ENCODE results near the gene TEDC2. TPM values are rescaled to one million over a fixed set of nuclear protein-coding genes. Genes with fewer than 3 reads are reported as not detected.
A peak's percentile ranks its signal among the peaks of the same experiment; 100 is the strongest.

The TEDC2 gene
- total RNA-seq, 1 donor from 2014 or later, result 0.58 TPM

GRCh38 chr16:2460916-2461315 is 1.0 kb downstream of the TEDC2 start:
- no peak for ATAC-seq
- intact Hi-C loops (cut with DNase I), result no loop called here
- DNase-seq (ENCODE audit: low spot score), result no peak

- intact Hi-C loops (cut with DNase I), result no loop called here
- DNase-seq (ENCODE audit: low spot score) (no peak), ATAC-seq (no peak)
Observed at GRCh38 chr16:2462031-2462866, 2.3 kb downstream of the TEDC2 start.

GRCh38 chr16:2464333-2464732 is 4.4 kb downstream of the TEDC2 start:
- intact Hi-C loops (cut with DNase I), result no loop called here
- no peak for DNase-seq (ENCODE audit: low spot score)
- ATAC-seq, result no peak

- intact Hi-C loops (cut with DNase I), result no loop called here
- no peak for DNase-seq (ENCODE audit: low spot score)
- no peak for ATAC-seq
Observed at GRCh38 chr16:2465653-2466415, 5.9 kb downstream of the TEDC2 start.

GRCh38 chr16:2466667-2467527 is 7.0 kb downstream of the TEDC2 start:
- intact Hi-C loops (cut with DNase I), result no loop called here
- ATAC-seq (no peak), DNase-seq (ENCODE audit: low spot score) (no peak)

- intact Hi-C loops (cut with DNase I), result no loop called here
- ATAC-seq (peak; percentile 92), DNase-seq (ENCODE audit: low spot score) (peak; percentile 87)
Observed at GRCh38 chr16:2467528-2468232, 7.8 kb downstream of the TEDC2 start.

- intact Hi-C loops (cut with DNase I), result no loop called here
- peak; percentile 2 for ATAC-seq
- DNase-seq (ENCODE audit: low spot score), result peak; percentile 64
Observed at GRCh38 chr16:2468233-2468724, 8.4 kb downstream of the TEDC2 start.

- peak; percentile 6 for ATAC-seq
- intact Hi-C loops (cut with DNase I), result no loop called here
- peak; percentile 57 for DNase-seq (ENCODE audit: low spot score)
Observed at GRCh38 chr16:2468725-2469398, 9.0 kb downstream of the TEDC2 start.

GRCh38 chr16:2469399-2470233 is 9.7 kb downstream of the TEDC2 start:
- no peak for ATAC-seq
- intact Hi-C loops (cut with DNase I), result no loop called here
- peak; percentile 59 for DNase-seq (ENCODE audit: low spot score)

GRCh38 chr16:2470234-2470601 is 10.3 kb downstream of the TEDC2 start:
- intact Hi-C loops (cut with DNase I), result no loop called here
- no peak for ATAC-seq

GRCh38 chr16:2470603-2471015 is 10.7 kb downstream of the TEDC2 start:
- no peak for DNase-seq (ENCODE audit: low spot score)
- intact Hi-C loops (cut with DNase I), result no loop called here
- no peak for ATAC-seq

More at GRCh38 chr16:2470234-2470601, 10.3 kb downstream of the TEDC2 start:
- peak; percentile 52 for DNase-seq (ENCODE audit: low spot score)

GRCh38 chr16:2471016-2471652 is 11.2 kb downstream of the TEDC2 start, which contains the start of gene NTN3:
Gene NTN3, plus strand, starts transcription at chr16:2471297. Its CDS starts 405 bp downstream, at chr16:2471702.
- DNase-seq (ENCODE audit: low spot score), result no peak
- no peak for ATAC-seq
- intact Hi-C loops (cut with DNase I), result no loop called here

- intact Hi-C loops (cut with DNase I), result no loop called here
- ATAC-seq, result no peak
- no peak for DNase-seq (ENCODE audit: low spot score)
Observed at GRCh38 chr16:2471653-2472487, 12.0 kb downstream of the TEDC2 start.

- intact Hi-C loops (cut with DNase I), result no loop called here
- DNase-seq (ENCODE audit: low spot score) (no peak), ATAC-seq (no peak)
Observed at GRCh38 chr16:2472488-2472864, 12.6 kb downstream of the TEDC2 start.

GRCh38 chr16:2472885-2473445 is 13.1 kb downstream of the TEDC2 start:
- no peak for DNase-seq (ENCODE audit: low spot score)
- intact Hi-C loops (cut with DNase I), result no loop called here
- ATAC-seq, result no peak

Data from sciatic nerve (tissue), 2 donors.